ENCODE measurements around the gene SUSD3.
A peak's percentile ranks its signal among the peaks of the same experiment; 100 is the strongest.

The SUSD3 gene

DNA sequence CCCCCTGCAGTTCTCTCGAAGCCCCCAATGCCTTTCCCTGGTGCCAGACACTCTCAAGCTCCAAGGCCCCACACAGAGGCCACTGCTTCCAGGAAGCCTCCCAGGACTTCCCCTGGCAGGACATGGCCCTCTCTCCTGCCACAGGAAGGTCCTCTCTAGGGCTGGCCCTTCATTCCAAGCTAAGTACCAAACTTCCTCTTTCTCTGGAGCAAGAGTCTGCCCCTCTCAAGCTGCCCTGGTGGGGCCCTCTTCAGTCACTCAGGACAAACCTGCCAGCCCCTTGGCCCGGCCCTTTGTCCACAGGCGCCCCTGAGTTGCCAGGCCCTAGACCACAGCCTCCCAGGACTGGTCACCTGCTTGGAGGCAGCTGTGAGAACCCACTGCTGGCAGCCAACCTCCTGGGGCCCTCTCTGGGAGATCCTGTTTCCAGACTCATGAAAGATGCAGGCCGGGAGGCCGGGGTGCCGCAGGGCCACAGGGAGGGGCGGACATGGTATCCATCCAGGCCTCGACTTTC, 69.0 kb downstream of the SUSD3 start:
- DNase-seq: no peak

DNA sequence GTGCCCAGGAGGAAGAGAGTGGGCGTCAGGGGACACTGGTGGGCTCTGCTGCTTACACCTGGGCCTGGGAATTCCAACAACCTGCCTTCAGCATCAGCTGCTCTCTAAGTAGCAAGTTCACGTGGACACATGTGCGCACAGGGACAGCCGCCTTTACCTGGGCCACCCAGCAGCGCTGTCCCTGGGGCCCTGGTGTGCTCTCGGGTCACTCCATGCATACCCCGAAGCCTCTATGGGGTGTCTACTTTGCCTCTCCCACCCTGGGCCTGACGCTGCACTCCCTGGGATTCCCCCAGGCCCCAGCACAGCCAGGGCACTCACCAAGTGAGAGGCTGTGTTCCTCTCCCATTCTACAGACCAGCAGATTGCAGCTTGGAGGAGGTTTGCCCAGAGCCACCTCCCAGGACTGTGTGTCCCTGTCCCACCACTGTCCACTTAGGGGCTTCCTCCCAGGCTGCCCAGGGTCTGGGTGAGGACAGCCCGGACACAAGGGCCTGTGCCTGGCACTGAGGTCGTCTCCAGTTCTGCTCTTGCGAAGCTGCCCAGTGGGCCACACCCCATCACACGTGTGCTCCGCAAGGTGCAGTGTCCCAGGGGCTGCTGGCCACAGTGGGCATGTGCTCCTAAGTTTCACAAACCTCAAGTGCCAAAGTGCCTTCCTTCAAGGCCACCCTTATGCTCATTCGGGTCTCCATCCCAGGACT, 69.7 kb downstream of the SUSD3 start:
- no peak for DNase-seq

DNA sequence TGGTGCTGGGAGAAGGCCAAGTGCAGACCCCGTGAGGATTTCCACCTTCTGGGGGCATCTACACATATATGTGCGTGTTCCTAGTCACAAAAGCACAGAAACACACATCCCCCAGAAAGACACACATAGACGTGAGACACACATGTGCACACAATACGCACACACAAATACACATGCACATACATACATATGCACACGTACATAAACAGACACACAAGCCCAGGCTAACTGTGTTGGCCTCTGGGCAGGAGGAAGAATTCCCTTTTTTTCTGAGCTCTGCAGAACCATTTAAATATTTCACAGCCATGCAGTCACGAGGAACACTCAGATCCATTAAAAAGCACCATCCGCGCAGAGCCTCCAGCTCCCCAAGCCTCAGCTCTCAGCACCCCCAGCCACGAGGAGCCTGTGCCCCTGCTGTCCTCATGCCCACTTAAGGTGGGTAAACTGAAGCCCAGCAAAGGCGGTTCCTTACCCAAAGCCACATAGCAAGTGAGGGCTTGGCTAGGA, 70.3 kb downstream of the SUSD3 start:
- no peak for DNase-seq

DNA sequence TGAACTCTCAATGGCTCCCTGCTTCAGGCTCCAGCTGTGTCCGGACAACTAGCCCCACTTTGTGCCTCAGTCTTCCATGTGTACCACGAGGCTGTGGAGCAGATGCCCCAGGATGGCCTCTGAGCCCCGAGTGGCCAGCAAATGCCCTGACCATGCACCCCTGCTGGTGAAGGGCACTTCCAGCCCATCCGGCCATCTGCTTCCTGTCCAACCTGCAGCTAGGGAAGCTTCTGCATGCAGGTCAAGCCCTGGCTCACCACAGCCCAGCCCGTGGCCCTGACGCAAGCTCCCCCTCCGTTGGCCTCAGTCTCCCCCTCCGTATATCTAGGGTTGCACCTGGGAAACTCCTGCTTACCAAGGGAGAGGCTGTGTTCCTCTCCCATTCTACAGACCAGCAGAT, 70.8 kb downstream of the SUSD3 start:
- no peak for DNase-seq

DNA sequence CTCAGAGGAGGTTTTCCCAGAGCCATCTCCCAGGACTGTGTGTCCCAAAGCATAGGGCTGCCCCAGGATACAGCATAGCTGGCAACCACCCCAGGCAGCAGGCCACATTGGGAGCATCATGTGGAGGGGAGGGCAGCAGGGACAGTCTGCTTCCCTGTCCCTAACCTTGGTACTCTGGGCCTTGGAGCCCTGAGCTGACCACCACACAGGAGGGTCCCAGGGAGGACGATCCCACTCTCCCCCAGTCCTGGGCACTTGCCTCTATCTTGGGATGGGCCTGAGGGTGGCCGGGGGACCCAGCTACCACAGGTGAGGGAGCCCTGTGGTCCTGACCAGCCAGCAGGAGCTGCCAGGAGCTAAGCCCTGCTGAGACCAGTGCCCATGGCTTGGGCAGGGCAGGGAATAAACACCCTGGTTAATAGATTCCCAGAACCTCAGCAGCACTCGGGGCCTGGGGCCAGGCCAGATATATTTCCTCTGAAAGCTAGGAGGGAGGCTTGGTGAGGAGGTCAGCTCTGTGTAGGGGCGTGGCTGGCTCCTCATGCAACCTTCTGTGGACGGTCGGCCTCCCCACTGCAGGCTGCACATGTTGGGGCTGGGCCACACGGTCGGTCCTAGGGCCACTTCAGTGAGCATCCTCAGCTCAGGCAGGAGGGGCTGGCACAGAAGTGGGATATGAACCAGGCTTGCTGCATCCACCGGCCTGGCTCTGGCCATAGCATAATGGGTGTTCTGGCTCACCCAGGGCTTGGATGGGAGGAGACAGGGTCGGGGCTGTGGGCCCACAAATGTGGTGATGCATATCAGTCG, 71.4 kb downstream of the SUSD3 start:
- no peak for DNase-seq

DNA sequence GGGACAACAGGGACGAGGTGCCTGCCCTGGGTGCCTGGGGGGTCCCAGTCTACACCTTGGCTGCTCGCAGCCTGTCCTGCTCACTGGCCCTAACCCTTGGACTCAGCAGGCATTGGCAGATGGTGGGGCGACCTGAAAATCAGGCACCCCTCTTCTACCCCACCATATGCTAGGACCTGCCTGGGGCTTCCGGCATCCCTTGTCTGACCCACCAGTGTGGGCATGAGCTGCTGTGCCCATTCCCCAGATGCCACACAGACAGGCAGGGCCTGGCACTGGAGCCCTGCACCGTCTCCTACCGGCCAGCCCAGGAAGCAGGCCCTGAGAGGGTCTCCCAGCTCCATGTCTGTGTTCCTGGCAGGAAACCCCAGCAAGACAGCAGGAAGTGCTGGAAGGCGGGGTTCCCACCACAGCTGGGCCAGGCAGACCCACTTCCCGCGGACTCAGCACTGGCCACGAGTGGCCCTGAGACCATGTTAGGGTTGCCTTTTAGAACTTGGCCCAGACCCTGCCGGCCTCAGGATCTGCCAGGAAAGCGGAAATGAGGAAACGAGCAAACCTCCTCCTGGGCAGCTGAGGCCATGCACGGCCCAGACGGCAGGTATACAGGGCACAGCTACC, 72.5 kb downstream of the SUSD3 start:
- no peak for DNase-seq

DNA sequence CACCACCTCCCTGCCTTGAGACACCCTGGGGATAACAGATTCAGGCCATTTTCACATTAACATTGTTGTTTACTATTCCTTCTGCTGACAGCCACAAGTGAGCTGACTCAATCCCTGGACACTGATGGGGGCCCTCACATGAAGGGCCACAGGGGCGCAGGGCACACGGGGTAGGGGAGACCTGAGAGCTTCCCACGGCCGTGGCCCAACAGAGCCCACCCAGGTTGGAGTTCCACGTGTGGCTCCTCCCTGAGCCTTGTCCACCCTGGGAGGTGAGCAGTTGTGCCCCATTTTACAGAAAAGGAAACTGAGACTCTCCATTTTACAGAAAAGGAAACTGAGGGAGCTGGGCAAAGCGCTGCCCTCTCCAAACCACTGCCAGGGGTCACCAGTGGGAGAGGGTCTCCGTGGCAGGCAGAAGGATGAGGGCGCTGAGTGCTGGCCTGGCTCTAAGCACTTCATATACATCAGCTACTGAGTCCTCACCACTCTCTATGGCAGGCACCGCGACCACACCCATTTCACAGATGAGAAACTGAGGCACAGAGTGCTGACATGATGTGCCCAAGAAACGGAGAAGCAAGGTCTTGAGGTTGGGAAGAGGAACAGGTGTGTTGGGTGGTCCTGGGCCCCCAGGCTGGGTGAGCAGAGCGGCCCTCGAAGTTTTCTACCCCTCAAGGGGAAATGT, 73.2 kb downstream of the SUSD3 start:
- no peak for DNase-seq

DNA sequence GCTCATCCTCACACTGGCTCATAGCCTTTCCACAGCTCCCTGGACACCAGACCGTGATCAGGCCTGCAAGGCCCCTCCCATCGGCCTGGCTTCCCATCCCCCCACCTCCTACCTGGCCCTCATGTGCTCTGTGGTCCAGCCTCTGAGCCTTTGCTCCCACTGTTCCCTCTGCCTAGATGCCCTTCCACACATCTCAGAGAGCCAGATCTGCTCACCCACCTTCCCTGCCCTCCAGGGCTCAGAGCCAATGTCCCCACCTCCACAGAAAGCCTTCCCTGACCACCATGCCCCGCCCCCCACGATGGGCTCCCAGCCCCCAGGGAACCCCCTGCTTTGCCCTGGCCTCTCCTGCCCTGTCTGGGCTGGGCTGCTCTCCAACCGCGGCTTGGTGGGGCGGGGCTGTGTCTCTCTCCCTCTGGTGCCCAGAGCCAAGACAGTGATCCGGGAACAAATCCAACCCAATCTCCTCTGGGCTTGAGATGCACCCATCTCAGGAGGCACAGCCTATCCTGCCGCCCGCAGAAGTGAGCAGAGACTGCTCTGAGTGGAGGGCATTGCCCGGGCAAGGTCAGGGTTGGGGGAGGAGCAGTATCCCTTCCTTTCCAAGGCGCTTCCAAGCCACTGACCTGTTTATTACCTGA, 73.9 kb downstream of the SUSD3 start:
- no peak for DNase-seq

DNA sequence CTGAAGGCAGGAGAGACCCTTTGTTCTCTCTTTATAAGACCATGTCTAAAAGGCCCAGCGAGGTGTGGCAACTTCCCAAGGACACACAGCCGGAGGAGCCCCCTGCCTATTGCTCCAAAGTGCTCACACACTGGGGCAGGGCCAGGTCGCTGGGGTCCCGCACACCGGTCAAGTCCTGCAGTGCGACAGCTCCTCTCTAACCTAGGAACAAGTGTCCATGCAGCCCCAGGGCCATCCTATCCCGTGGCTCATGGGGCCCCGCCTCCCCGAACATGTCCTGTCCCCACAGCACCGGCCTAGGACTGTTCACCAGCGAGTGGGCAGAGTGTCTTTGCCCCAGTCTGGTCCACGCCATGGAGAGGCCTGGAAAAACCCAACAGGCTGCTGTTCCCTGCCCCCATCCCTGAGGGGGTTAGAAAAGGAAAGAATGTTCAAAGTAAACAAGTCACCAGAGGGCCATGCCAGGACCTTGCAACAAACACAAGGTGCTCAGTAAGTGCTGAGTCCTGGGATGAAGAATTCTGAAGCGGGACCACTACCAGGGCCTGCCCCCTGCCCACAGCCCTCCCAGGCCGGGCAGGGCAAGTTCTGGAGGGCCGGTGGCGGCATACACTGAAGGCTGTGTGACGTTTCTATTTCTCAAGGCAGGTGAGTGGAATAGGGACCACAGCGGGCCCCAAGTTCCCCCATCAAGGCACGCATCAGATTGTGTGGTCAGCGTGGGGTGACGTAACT, 74.6 kb downstream of the SUSD3 start:
- no peak for DNase-seq

DNA sequence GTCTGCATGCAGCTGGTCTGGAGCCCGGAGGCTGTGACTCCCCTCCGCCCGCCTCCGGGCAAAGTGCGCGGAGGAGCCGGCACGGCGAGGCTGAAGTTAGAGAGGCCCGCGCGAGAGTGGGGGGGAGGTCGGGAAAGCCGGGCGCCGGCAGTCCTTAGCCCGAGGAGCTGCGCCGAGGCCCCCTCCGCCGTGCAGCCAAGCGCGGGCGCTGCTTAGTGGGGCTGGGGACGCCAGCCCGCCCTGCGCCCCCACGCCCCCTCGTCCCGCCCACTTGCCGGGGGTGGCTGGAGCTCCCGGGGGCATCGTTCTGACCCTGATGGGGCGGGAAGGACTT, 75.1 kb downstream of the SUSD3 start:
- peak; percentile 54 for DNase-seq

DNA sequence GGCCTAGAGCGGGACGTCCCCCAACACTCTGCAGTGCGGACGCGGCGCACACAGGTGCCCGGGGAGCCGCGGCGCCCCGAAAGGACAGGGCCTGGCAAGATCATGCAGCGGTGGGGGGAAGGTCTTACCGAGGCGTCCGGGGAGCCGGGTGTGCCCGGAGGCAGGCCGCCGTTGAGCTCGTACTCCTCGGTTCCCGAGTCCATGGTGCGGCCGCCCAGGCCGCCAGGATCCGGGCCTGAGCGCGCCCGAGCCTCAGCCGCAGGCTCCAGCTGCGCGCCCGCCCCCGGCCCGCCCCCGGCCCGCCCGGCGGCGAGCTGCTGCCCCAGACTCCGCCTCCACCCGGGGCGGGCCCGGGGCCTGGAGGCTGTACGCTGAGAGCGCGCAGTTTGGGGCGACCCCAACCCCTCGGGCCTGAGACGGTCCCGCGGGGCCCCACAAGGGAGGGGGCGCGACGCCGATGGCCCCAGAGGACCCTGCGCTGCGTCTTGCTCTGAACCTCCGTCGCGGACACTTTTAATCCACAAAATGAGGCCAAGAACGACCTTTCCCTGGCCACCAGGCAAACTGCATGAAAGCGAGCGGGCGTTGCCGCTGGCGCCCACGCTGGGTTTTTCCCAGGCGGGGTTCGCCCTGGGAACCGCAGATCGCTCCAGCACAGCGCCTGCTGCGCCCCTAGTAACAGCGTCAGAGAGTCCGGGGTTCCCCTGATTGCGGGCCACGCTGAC, 75.7 kb downstream of the SUSD3 start, which contains the start of gene NINJ1:
TSS of gene NINJ1 (minus strand) at position 237 of the 725 bp plus-strand sequence. CDS start at position 203, 34 bp downstream.
- peak; percentile 80 for DNase-seq

Measured in activated gamma-delta T cell (primary cell).